ENCODE data around the gene CELF4.

CELF4 gene

DNA sequence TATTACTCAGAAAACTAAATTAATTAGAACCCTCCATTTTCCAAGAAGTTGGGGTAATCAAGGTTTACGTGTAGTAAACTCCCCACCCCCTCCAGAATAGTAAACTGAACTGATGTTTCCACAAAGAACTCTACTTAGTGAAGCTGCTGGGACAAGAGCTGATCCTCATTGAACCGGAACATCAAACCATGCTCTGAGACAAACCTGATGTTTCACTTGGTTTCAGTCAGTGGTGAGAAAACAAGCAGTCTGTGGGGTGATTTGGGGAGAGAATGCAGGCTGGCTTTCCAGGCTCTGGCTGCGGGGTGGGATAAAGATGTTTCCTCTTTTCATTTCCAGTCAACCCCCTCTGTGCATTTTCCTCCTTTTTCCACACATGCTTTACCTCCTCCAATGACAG lies 38.2 kb downstream of the CELF4 start:
- 91 to 92% methylated on average over 3 of the region's 3 CpGs for WGBS, 2 experiments

DNA sequence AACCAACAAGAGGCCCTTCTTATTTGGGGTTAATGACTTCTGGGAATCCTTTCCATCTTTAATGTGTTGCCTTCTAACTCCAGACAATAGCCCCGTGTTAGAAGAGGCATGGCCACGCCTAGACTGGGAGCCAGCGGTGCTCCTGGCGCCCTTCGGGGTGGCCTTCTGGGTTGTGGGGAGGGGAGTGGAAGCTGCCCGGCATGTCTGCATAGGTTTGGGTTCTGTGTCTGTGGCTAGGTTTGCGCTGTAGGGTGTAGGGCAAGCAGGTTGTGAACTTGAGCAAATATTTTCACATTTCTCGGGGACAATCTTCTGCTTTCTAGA lies 40.4 kb downstream of the CELF4 start:
- H3K4me3 ChIP-seq (ENCODE audit: insufficient read depth, low read depth, low read length), result peak overlapping the region; percentile 25
- no peaks in the 10 kb centered on the region for H3K36me3 ChIP-seq (ENCODE audit: control insufficient read depth, insufficient read depth, low read length)
- no peak overlapping the region for H3K27ac ChIP-seq (ENCODE audit: insufficient read depth, low read depth, low read length, poor library complexity, severe bottlenecking)
- H3K4me1 ChIP-seq (ENCODE audit: control insufficient read depth, insufficient read depth, low read length), result peaks cover 13% of the 10 kb centered on the region
- 70 to 73% methylated on average over 8 of the region's 8 CpGs for WGBS, 2 experiments
- H3K9me3 ChIP-seq (ENCODE audit: control insufficient read depth, low read length), result no peaks in the 10 kb centered on the region
- peaks cover 32% of the 10 kb centered on the region for H3K27me3 ChIP-seq (ENCODE audit: control insufficient read depth, insufficient read depth, low read length, poor library complexity, severe bottlenecking)

More for the DNA sequence above, 38.2 kb downstream of the CELF4 start:
- H3K27ac ChIP-seq (ENCODE audit: insufficient read depth, low read depth, low read length, poor library complexity, severe bottlenecking), result no peak overlapping the region
- H3K4me3 ChIP-seq (ENCODE audit: insufficient read depth, low read depth, low read length), result no peak overlapping the region
- H3K4me1 ChIP-seq (ENCODE audit: control insufficient read depth, insufficient read depth, low read length), result peaks cover 13% of the 10 kb centered on the region
- H3K36me3 ChIP-seq (ENCODE audit: control insufficient read depth, insufficient read depth, low read length), result no peaks in the 10 kb centered on the region
- H3K27me3 ChIP-seq (ENCODE audit: control insufficient read depth, insufficient read depth, low read length, poor library complexity, severe bottlenecking), result peaks cover 32% of the 10 kb centered on the region
- no peaks in the 10 kb centered on the region for H3K9me3 ChIP-seq (ENCODE audit: control insufficient read depth, low read length)

DNA sequence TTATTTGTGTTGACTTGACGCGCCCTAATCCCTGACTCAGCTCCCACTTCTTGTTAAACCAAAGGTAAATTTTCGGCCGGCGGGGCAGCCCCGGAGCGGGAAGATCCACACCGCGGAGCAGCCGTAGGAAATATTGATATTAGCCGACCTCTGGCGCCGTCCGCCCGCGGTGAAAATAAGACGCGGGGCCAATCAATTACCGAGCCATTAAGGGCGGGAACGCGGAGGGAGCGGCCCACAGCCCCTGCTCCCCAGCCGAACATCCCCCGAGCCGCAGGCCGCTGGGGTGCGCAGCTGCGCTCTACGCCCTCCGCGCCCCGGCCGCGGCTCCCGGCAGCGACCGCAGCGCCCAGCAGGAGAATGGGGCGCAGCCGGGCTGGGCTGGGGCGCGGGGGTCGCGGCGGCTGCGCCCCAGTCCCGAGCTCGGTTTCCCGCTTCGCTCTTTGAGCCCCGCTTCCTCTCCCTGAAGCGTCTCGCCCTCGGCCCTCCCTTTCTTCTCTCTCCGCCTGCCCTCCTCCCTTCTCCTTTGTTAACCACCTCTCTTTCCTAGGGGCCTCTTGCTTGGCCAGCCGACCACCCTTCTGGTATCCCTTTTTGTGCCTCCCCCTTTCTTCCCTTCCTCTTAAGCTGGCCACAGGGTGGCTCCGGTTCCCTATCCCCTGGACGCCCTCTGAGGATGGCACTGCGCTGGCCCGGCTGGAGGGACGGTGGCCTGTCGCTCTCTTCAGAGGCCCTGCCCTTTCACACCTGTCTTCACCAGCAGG lies 40.9 kb downstream of the CELF4 start:
- WGBS, 2 experiments, result 19 to 22% methylated on average over 63 of the region's 63 CpGs
- H3K36me3 ChIP-seq (ENCODE audit: control insufficient read depth, insufficient read depth, low read length), result no peaks in the 10 kb centered on the region
- H3K9me3 ChIP-seq (ENCODE audit: control insufficient read depth, low read length), result no peaks in the 10 kb centered on the region
- peaks cover 32% of the 10 kb centered on the region for H3K27me3 ChIP-seq (ENCODE audit: control insufficient read depth, insufficient read depth, low read length, poor library complexity, severe bottlenecking)
- H3K4me3 ChIP-seq (ENCODE audit: insufficient read depth, low read depth, low read length), result peak overlapping the region; percentile 25
- H3K27ac ChIP-seq (ENCODE audit: insufficient read depth, low read depth, low read length, poor library complexity, severe bottlenecking), result no peak overlapping the region
- H3K4me1 ChIP-seq (ENCODE audit: control insufficient read depth, insufficient read depth, low read length), result peaks cover 18% of the 10 kb centered on the region

DNA sequence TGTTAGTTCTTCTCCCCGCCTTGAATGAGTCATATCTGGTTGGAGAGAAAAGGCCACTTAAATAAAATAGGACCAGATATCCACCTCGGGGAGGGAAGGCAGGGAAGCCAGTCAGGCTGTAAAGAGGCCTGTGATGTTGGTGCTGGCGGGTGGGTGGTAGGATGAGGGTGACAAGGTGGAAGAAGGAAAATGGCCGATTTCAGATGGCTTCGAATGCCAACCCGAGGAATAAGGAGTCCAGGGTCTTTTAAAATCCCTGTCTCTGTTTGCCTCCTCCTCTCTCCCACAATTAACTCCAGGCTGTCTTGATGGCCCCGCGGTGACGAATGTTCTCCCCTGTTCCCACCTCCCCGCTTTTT lies 41.5 kb downstream of the CELF4 start:
- H3K36me3 ChIP-seq (ENCODE audit: control insufficient read depth, insufficient read depth, low read length), result no peaks in the 10 kb centered on the region
- peaks cover 19% of the 10 kb centered on the region for H3K4me1 ChIP-seq (ENCODE audit: control insufficient read depth, insufficient read depth, low read length)
- no peaks in the 10 kb centered on the region for H3K9me3 ChIP-seq (ENCODE audit: control insufficient read depth, low read length)
- WGBS, 2 experiments, result 61% methylated on average over 10 of the region's 10 CpGs
- peaks cover 32% of the 10 kb centered on the region for H3K27me3 ChIP-seq (ENCODE audit: control insufficient read depth, insufficient read depth, low read length, poor library complexity, severe bottlenecking)
- H3K27ac ChIP-seq (ENCODE audit: insufficient read depth, low read depth, low read length, poor library complexity, severe bottlenecking), result no peak overlapping the region
- no peak overlapping the region for H3K4me3 ChIP-seq (ENCODE audit: insufficient read depth, low read depth, low read length)

DNA sequence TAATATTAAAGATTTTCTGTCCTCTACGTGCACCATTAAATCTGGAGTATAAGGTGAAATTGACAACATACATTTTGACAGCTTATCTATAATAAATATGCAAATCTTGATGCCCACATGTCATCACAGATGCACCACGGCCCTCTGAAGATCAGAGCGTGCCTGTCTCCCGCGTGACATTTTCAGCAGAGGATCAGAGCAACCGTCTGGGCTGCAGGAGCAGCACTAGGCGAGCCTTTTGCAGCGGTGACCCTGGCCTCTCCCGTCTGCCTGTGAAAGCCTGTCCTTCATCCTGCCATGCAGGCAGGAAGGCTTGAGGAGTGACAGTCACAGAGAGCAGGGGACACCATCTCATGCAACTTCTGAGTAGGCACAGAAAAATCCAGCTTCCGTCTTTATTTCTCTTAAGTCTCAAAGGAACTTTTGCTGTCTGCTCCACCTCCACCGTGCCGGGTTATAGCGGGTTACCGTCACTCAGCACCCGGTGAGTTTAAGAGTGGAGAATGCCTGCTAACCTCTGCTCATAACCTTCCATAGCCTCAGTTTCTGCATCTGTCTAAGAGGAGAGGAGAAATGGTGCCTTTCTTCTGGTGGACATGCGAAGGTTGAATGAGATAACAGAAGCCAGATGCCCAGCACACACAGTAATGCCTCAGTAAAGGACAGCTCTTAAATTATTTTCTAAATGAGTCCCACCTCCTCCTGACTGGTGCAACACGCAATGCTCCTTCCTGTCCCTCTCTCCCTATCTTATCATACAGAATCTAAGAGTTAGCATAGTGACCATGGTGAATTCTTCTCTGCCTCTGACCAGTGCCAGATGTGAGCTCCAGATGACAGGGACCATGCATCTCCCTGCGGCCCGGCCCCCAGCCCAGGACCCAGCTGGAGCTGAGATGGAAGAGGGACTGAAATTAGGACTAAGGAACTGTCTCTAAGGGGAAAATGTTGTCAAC lies 43.8 kb downstream of the CELF4 start:
- H3K4me3 ChIP-seq (ENCODE audit: insufficient read depth, low read depth, low read length), result no peak overlapping the region
- H3K27ac ChIP-seq (ENCODE audit: insufficient read depth, low read depth, low read length, poor library complexity, severe bottlenecking), result no peak overlapping the region
- no peaks in the 10 kb centered on the region for H3K9me3 ChIP-seq (ENCODE audit: control insufficient read depth, low read length)
- H3K4me1 ChIP-seq (ENCODE audit: control insufficient read depth, insufficient read depth, low read length), result peaks cover 19% of the 10 kb centered on the region
- H3K36me3 ChIP-seq (ENCODE audit: control insufficient read depth, insufficient read depth, low read length), result no peaks in the 10 kb centered on the region
- WGBS, 2 experiments, result 79 to 86% methylated on average over 18 of the region's 19 CpGs
- peaks cover 32% of the 10 kb centered on the region for H3K27me3 ChIP-seq (ENCODE audit: control insufficient read depth, insufficient read depth, low read length, poor library complexity, severe bottlenecking)

DNA sequence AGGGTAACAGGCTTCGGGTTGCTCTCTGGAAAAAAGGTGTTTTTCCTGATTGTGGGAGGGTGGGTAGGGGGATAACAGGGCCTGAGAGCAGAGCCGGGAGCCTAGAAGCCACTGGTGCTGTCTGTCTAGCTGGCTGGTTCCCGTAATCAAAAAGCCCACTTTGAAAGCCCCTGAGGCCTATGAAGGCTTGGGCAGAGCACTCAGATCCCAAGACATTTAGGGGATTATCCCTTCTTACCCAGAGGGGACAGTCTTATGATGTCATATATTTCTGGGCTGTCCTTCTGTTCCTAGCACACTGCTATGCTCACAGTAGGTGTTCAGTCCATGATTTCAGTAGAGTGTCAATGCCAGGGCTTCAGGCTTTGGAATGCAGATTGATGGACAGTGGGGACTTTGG lies 45.1 kb downstream of the CELF4 start:
- H3K4me3 ChIP-seq (ENCODE audit: insufficient read depth, low read depth, low read length), result no peak overlapping the region
- no peaks in the 10 kb centered on the region for H3K9me3 ChIP-seq (ENCODE audit: control insufficient read depth, low read length)
- H3K27me3 ChIP-seq (ENCODE audit: control insufficient read depth, insufficient read depth, low read length, poor library complexity, severe bottlenecking), result peaks cover 27% of the 10 kb centered on the region
- 83 to 88% methylated on average over 3 of the region's 3 CpGs for WGBS, 2 experiments
- no peaks in the 10 kb centered on the region for H3K36me3 ChIP-seq (ENCODE audit: control insufficient read depth, insufficient read depth, low read length)
- H3K4me1 ChIP-seq (ENCODE audit: control insufficient read depth, insufficient read depth, low read length), result peaks cover 14% of the 10 kb centered on the region
- H3K27ac ChIP-seq (ENCODE audit: insufficient read depth, low read depth, low read length, poor library complexity, severe bottlenecking), result no peak overlapping the region

DNA sequence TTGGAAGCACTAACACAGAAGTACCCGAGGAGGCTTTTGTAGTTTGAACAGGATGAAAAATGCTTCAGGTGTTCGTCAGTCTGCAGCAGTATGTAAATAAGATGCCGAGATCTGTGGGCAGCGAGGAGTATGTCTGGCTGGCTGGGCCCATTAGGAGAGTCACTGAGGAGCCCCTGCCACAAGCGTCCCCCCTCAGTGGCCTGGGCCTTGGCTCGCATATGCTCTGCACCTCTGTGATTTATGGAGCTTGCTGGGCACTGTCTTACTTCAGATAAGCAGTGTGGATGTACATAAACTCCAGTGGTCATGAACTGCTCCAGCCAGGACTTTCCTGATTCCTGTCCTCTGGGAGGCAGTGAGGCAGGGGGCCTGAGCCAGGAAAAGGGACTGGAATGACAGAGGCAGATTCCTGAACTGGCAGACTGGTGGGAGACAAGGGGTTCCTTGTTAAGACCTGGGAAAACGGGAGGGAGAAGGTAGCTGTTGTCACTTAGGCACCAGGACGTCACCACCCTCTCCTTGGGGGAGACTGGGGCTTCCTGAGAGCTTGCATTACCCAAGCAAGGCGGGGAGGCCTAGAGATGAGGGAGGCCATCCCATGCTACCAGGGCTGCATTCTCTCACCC lies 46.0 kb downstream of the CELF4 start:
- H3K36me3 ChIP-seq (ENCODE audit: control insufficient read depth, insufficient read depth, low read length), result no peaks in the 10 kb centered on the region
- H3K27me3 ChIP-seq (ENCODE audit: control insufficient read depth, insufficient read depth, low read length, poor library complexity, severe bottlenecking), result peaks cover 18% of the 10 kb centered on the region
- H3K4me3 ChIP-seq (ENCODE audit: insufficient read depth, low read depth, low read length), result no peak overlapping the region
- no peak overlapping the region for H3K27ac ChIP-seq (ENCODE audit: insufficient read depth, low read depth, low read length, poor library complexity, severe bottlenecking)
- no peaks in the 10 kb centered on the region for H3K9me3 ChIP-seq (ENCODE audit: control insufficient read depth, low read length)
- 83 to 86% methylated on average over 9 of the region's 9 CpGs for WGBS, 2 experiments
- peaks cover 6% of the 10 kb centered on the region for H3K4me1 ChIP-seq (ENCODE audit: control insufficient read depth, insufficient read depth, low read length)

DNA sequence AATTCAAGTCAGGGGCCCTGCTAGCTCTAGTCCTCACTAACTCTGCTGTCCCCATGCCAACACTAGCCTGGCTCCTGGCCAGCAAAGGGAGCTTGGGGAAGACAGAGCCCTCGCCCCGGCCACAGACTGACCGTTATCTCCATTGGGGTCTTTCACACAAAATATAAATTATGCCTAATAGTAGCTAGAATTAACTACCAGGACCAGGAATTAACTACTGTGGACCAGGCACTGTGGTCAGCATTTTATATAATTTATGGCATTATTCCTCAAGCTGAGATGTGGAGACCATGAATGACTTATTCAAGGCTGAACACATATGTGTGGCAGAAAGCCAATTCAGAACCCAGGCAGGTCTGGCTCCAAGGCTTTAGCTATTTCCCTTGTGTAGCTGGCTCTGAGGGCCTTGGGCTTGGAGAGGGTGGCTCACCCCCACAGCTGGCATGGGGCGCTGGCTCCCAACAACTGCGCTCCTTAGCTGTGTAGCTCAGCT lies 49.2 kb downstream of the CELF4 start:
- WGBS, 2 experiments, result 92 to 95% methylated on average over 5 of the region's 5 CpGs

DNA sequence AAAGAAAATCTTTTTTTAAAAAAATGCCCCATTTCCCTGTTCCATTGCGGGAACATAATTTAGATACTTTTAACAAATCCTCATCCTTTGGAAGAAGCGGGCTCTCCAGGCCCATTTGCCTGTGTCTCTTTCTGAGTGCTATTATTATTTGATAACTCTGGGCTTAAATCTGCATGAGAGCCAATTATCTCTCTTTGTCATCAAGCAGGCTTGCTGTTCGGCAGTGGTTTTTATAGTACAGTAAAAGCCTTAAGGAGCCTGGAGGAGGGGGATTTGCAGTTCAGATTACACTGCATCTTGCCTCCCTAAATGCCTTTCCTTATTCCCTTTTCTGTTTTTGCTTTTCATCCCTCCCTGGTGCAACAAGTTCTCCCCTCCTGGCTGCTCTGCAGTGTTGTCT lies 50.6 kb downstream of the CELF4 start:
- Histone ChIP-seq H3K4me1 (ENCODE audit: control insufficient read depth, insufficient read depth, low read length) (peaks cover 3% of the 10 kb centered on the region), H3K27me3 (ENCODE audit: control insufficient read depth, insufficient read depth, low read length, poor library complexity, severe bottlenecking) (no peaks in the 10 kb centered on the region), H3K4me3 (ENCODE audit: insufficient read depth, low read depth, low read length) (no peak overlapping the region), H3K27ac (ENCODE audit: insufficient read depth, low read depth, low read length, poor library complexity, severe bottlenecking) (no peak overlapping the region), H3K36me3 (ENCODE audit: control insufficient read depth, insufficient read depth, low read length) (no peaks in the 10 kb centered on the region), H3K9me3 (ENCODE audit: control insufficient read depth, low read length) (no peaks in the 10 kb centered on the region)
- 84 to 92% methylated on average over 3 of the region's 3 CpGs for WGBS, 2 experiments

More for the DNA sequence above, 49.2 kb downstream of the CELF4 start:
- Histone ChIP-seq H3K27me3 (ENCODE audit: control insufficient read depth, insufficient read depth, low read length, poor library complexity, severe bottlenecking) (no peaks in the 10 kb centered on the region), H3K4me3 (ENCODE audit: insufficient read depth, low read depth, low read length) (no peak overlapping the region), H3K9me3 (ENCODE audit: control insufficient read depth, low read length) (no peaks in the 10 kb centered on the region), H3K4me1 (ENCODE audit: control insufficient read depth, insufficient read depth, low read length) (peaks cover 6% of the 10 kb centered on the region), H3K27ac (ENCODE audit: insufficient read depth, low read depth, low read length, poor library complexity, severe bottlenecking) (no peak overlapping the region), H3K36me3 (ENCODE audit: control insufficient read depth, insufficient read depth, low read length) (no peaks in the 10 kb centered on the region)

DNA sequence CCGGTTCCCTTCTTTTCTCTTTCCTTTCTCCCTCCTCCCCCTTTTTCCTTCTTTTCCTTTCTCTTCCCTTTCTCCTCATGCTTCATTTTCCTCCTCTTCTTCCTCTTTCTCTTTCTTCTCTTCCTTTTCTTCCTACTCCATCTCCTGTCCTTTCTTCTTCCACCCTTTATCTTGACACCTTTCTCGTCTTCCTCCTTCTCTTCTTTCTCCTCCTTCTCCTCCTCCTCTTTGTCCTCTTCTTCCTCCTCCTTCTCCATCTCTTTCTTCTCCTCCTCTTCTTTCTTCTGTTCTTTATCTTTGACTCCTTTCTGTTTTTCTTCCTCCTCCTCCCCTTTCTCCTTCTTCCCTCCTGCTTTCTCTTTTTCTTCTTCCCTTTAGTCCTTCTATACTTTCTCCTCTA lies 53.2 kb downstream of the CELF4 start:
- H3K36me3 ChIP-seq (ENCODE audit: control insufficient read depth, insufficient read depth, low read length), result no peaks in the 10 kb centered on the region
- H3K27ac ChIP-seq (ENCODE audit: insufficient read depth, low read depth, low read length, poor library complexity, severe bottlenecking), result no peak overlapping the region
- H3K27me3 ChIP-seq (ENCODE audit: control insufficient read depth, insufficient read depth, low read length, poor library complexity, severe bottlenecking), result no peaks in the 10 kb centered on the region
- no peaks in the 10 kb centered on the region for H3K4me1 ChIP-seq (ENCODE audit: control insufficient read depth, insufficient read depth, low read length)
- no peak overlapping the region for H3K4me3 ChIP-seq (ENCODE audit: insufficient read depth, low read depth, low read length)
- 92% methylated on average over 2 of the region's 2 CpGs for WGBS, 2 experiments
- no peaks in the 10 kb centered on the region for H3K9me3 ChIP-seq (ENCODE audit: control insufficient read depth, low read length)

All from ectodermal cell (in vitro differentiated cells).